Measurements from ENCODE around the gene PXMP2.
A peak's percentile ranks its signal among the peaks of the same experiment; 100 is the strongest.

Gene PXMP2

DNA sequence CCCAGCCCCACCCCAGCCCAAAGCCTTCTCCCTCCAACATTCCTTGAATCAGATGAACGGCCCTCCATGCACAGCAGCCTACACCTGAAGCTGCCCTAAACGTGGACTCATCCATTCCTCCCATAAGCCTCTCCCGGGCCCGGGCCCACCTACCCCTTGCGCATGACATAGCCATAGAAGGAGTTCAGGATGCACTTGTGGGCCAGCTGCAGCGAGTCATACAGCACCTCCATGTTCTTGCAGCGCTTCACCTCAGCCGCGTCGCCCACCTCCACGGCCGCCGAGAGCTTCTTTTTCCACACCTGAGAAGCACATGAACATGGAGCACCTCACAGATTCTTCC, 22.3 kb upstream of the PXMP2 start:
- Histone ChIP-seq H2AFZ (ENCODE audit: low read depth, low read length) (no peak overlapping the region), H3K36me3 (ENCODE audit: insufficient read depth, low read length) (peaks cover 95% of the 10 kb centered on the region)

DNA sequence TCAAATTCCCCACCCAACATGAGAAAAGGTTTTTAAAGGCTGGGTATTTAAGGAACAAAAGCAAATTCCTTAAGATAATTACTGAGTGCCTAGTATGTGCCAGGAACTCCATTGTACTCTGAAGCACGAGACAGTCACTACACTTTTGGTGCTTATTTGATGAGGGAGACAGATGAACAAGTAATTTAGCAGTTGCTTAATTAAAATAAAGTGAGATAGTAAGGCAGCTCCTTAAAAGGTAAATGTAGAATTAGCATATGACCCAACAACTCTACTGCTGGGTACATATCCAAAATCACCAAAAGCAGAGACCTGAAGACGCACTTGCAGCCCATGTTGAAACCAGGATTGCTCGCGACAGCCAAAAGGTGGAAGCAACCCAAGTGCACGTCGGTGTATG, 21.6 kb upstream of the PXMP2 start:
- no peaks in the 10 kb centered on the region for H3K9me3 ChIP-seq (ENCODE audit: low read length)
- peaks cover 89% of the 10 kb centered on the region for H3K36me3 ChIP-seq (ENCODE audit: insufficient read depth, low read length)
- no peaks in the 10 kb centered on the region for H3K4me1 ChIP-seq (ENCODE audit: insufficient read depth, low read length)
- H2AFZ ChIP-seq (ENCODE audit: low read depth, low read length): no peak overlapping the region
- no peaks in the 10 kb centered on the region for H3K27me3 ChIP-seq (ENCODE audit: insufficient read depth, low read length)
- H3K4me3 ChIP-seq (ENCODE audit: low read length): no peak overlapping the region

More for the DNA sequence above, 22.3 kb upstream of the PXMP2 start:
- H3K27me3 ChIP-seq (ENCODE audit: insufficient read depth, low read length): no peaks in the 10 kb centered on the region
- no peaks in the 10 kb centered on the region for H3K4me1 ChIP-seq (ENCODE audit: insufficient read depth, low read length)
- H3K9me3 ChIP-seq (ENCODE audit: low read length): no peaks in the 10 kb centered on the region
- H3K4me3 ChIP-seq (ENCODE audit: low read length): no peak overlapping the region

DNA sequence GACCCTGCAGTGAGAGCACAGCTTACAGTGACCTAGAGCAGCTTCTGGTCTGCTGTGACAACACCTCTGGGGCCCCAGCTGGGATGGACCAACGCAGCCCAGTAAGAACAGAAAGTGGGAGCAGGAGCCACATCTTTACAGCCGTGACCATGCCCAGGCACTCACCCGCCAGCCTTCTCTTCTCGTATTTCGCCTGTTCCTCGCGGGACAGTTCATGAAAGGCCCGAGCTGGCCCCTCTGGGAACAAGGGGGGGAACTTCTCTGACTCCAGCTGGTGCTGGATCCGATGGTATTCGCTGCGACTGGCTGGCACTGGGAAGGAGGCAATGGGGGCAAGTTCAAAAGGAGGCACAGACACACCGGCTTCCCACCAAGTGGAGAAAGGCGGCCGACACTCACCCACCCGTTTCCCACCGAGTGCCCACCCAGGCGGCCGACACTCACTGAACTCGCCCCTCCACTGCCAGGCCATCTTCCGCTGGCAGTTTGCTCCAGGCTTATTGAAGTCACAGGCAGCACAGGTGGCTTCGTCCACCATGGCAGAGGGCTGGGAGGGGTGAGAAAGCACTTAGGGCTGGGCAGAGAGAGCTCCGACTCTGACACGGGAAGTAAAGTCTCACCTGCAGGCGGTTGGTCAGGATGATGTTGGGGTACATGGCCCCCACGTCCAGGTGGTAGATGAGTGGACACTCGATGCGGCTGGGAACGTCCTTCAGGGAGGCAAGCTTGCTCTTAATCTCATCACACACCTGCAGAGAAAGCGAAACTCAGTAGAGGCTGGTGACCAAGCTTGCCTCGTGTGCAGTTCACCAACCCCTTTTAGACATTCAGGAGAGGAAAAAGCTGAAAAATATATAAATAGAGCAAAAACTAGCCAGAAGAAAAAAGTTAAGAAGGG, 18.9 kb upstream of the PXMP2 start:
- Histone ChIP-seq H3K4me3 (ENCODE audit: low read length) (no peak overlapping the region), H3K27me3 (ENCODE audit: insufficient read depth, low read length) (no peaks in the 10 kb centered on the region), H3K9me3 (ENCODE audit: low read length) (no peaks in the 10 kb centered on the region), H3K4me1 (ENCODE audit: insufficient read depth, low read length) (no peaks in the 10 kb centered on the region), H3K36me3 (ENCODE audit: insufficient read depth, low read length) (peaks cover 86% of the 10 kb centered on the region), H2AFZ (ENCODE audit: low read depth, low read length) (no peak overlapping the region)

DNA sequence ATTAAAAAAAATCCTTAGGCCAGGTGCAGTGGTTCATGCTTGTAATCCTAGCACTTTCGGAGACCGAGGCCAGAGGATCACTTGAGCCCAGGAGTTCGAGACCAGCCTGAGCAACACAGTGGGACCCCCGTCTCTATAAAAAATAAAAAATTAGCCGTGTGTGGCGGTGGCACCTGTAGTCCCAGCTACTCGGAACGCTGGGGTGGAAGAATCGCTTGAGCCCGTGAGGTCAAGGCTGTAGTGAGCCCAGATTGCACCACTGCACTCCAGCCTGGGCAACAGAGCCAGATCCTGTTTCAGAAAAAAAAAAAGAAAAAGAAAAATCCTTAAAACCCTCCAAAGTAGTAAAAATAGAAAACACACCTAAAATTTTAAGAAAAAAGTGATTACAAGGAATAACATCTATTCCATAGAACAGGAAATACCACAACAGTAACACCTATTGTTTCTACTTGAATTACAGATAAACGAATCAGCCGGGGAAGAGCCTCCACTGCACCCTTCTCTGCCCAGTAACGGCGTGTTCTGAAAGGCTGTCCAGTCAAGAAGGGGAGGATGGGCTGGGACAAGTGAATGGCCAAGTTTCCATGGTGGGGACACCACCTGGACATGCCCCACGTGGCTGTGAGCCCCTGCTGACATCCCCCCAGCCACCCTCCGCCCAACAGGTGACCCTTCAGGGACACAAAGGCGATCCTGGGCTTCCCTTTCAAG, 18.1 kb upstream of the PXMP2 start:
- Histone ChIP-seq H3K36me3 (ENCODE audit: insufficient read depth, low read length) (peaks cover 82% of the 10 kb centered on the region), H3K4me1 (ENCODE audit: insufficient read depth, low read length) (no peaks in the 10 kb centered on the region), H3K4me3 (ENCODE audit: low read length) (no peak overlapping the region), H2AFZ (ENCODE audit: low read depth, low read length) (no peak overlapping the region), H3K9me3 (ENCODE audit: low read length) (no peaks in the 10 kb centered on the region), H3K27me3 (ENCODE audit: insufficient read depth, low read length) (no peaks in the 10 kb centered on the region)

DNA sequence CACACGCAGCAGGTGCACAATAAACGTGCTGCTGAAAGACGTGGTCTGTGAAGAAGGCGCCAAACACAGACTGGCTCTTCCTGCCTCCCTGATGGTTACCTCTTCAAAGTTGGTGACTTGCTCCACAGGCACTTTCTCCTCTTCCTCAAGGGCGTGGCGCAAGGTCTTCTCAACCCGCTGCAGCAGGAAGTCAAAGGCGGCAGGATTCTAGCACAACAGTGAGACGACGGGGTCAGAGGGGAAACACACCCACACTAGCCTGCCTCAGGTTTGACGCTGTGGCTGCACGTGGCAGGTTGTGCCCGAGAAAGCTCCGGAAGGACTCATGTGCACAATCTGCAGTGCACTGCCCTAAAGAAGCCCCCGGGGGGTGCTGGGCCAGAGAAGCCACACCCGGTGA, 15.3 kb upstream of the PXMP2 start:
- Histone ChIP-seq H3K9me3 (ENCODE audit: low read length) (no peaks in the 10 kb centered on the region), H3K36me3 (ENCODE audit: insufficient read depth, low read length) (peaks cover 80% of the 10 kb centered on the region), H3K27me3 (ENCODE audit: insufficient read depth, low read length) (no peaks in the 10 kb centered on the region), H3K4me3 (ENCODE audit: low read length) (no peak overlapping the region), H2AFZ (ENCODE audit: low read depth, low read length) (no peak overlapping the region), H3K4me1 (ENCODE audit: insufficient read depth, low read length) (no peaks in the 10 kb centered on the region)

DNA sequence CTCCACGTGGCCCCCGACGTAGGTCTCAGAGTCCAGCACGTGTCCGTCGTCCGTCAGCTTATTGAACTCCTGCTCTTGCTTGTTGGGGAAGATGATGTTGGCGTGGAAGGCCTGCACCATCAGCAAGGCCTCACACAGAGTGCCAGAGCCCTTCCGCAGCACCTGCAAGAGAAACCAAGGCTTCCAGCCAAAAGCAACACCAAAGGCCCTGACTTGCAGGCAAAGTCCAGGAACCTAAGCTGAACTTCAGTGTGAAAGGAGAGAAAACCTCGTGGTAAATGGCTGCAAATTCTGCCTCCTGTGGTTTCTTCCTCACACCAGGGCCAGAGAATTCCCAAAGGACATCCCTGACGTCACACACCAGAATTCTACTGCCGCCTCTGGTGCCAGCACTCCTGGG, 14.7 kb upstream of the PXMP2 start:
- H3K9me3 ChIP-seq (ENCODE audit: low read length): no peaks in the 10 kb centered on the region
- no peaks in the 10 kb centered on the region for H3K27me3 ChIP-seq (ENCODE audit: insufficient read depth, low read length)
- no peak overlapping the region for H2AFZ ChIP-seq (ENCODE audit: low read depth, low read length)
- H3K4me3 ChIP-seq (ENCODE audit: low read length): no peak overlapping the region
- peaks cover 80% of the 10 kb centered on the region for H3K36me3 ChIP-seq (ENCODE audit: insufficient read depth, low read length)
- no peaks in the 10 kb centered on the region for H3K4me1 ChIP-seq (ENCODE audit: insufficient read depth, low read length)

DNA sequence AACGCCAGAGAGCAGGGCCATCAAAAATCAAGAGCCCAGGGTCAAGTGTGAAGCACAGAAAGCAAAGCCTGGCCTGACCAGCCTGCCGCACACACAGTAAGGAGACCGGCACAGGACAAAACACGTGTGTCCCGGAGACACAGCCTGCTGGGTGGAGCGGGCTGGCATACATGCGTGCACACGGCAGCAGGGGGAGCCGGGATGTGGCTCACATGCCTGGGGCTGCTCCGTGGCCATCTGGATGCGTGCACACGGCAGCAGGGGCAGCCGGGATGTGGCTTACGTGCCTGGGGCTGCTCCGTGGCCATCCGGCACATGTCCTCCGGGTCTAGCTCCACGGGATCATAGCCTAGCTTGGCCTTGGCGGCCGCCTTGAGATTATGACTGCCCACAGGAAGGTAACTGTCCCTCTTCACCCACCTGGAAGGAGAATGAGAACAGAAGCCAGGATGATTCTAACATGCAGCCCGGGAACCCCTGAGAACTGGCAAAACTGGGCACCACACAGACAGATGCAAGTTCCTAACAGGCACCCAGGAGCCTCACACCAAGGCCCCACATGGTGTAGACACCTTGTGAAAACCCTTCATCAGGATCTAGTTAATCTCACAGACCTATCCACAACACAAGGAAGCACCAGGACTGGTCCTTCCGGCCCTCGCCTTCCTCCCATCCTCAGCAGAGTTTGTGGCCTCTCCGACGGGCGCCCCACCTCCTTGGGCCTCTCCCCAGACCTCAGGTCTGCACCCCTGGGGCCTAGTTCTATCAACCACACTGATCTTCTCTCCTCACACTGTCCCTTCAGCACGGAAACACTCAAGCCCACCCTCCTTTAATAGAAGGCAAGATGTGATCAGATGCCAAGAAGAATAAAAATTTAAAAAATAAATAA, 13.9 kb upstream of the PXMP2 start:
- H3K4me3 ChIP-seq (ENCODE audit: low read length): no peak overlapping the region
- no peaks in the 10 kb centered on the region for H3K9me3 ChIP-seq (ENCODE audit: low read length)
- H3K4me1 ChIP-seq (ENCODE audit: insufficient read depth, low read length): no peaks in the 10 kb centered on the region
- H3K27me3 ChIP-seq (ENCODE audit: insufficient read depth, low read length): no peaks in the 10 kb centered on the region
- H3K36me3 ChIP-seq (ENCODE audit: insufficient read depth, low read length): peaks cover 76% of the 10 kb centered on the region
- no peak overlapping the region for H2AFZ ChIP-seq (ENCODE audit: low read depth, low read length)

DNA sequence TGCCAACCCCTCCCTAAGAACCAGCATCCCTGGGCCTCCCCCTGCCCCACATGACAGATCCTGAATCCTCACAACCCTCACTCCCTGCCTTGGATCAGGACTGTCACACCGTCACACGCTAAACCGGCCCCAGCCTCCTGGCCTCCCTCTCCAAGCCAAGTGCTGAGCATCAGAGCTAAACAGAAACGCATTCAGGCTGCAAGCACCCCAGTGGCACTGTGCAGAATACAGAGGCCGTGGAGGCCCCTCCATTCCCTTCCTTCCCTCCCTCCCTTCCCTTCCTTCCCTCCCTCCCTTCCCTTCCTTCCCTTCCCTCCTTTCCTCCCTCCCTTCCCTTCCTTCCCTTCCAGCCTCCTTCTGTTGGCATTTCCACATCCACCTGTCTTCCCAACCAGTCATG, 12.8 kb upstream of the PXMP2 start:
- H2AFZ ChIP-seq (ENCODE audit: low read depth, low read length): no peak overlapping the region
- H3K9me3 ChIP-seq (ENCODE audit: low read length): no peaks in the 10 kb centered on the region
- no peaks in the 10 kb centered on the region for H3K27me3 ChIP-seq (ENCODE audit: insufficient read depth, low read length)
- H3K36me3 ChIP-seq (ENCODE audit: insufficient read depth, low read length): peaks cover 77% of the 10 kb centered on the region
- no peaks in the 10 kb centered on the region for H3K4me1 ChIP-seq (ENCODE audit: insufficient read depth, low read length)
- no peak overlapping the region for H3K4me3 ChIP-seq (ENCODE audit: low read length)

DNA sequence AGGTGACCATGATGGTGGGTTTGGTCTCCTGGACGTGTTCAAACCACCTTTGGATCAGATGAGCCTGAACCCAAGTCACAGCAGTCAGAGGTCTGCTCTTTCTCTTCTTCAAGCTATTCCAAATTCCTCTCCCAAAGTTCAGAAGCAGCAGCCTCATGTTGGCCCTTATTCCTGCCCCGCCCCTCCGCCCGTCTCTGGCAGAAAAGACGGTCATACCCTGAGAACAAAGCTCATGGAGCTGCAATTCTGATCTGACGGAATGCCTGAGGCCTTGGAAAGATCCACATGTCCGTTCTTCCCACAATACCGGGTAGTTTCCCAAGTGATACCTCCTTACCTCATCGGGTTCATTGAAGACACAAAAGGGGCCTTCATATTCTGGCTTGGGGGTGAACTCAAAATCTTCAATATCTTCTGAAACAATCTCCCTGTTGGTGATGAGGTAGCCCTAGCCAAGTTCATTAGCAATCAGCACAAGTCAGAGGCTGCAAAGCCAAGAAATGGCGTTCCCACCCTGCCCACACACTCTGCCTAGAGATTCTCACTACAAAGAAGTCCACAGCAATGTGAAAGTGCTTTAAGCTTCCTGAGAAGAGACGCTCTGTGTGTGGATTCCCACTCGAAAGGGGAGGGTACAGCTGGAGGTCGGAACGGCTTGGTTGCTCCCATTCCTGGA, 11.5 kb upstream of the PXMP2 start:
- Histone ChIP-seq H3K4me1 (ENCODE audit: insufficient read depth, low read length) (no peaks in the 10 kb centered on the region), H3K36me3 (ENCODE audit: insufficient read depth, low read length) (peaks cover 87% of the 10 kb centered on the region), H2AFZ (ENCODE audit: low read depth, low read length) (no peak overlapping the region), H3K27me3 (ENCODE audit: insufficient read depth, low read length) (no peaks in the 10 kb centered on the region), H3K9me3 (ENCODE audit: low read length) (no peaks in the 10 kb centered on the region), H3K4me3 (ENCODE audit: low read length) (no peak overlapping the region)

DNA sequence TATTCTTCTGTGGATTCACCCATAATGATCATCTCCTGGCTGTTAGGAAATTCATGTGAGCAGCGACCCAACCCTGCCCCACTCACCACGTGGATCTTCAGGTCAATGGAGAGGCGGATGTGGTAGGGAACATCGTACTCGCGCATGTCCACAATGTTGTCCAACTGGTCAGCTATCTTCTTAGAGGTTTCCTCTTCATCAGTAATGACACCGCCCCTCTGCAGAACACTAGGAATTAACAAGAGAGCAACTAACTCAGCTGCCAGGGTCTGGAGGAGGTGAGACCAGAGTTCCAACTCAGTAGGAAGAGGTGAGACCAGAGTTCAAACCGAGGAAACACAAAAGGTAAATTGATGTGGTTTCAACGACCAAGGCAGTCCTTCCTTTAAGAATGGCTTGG, 9.9 kb upstream of the PXMP2 start:
- Histone ChIP-seq H3K4me3 (ENCODE audit: low read length) (no peak overlapping the region), H3K36me3 (ENCODE audit: insufficient read depth, low read length) (peaks cover 74% of the 10 kb centered on the region), H3K9me3 (ENCODE audit: low read length) (peaks cover under 1% of the 10 kb centered on the region), H2AFZ (ENCODE audit: low read depth, low read length) (no peak overlapping the region), H3K4me1 (ENCODE audit: insufficient read depth, low read length) (no peaks in the 10 kb centered on the region), H3K27me3 (ENCODE audit: insufficient read depth, low read length) (no peaks in the 10 kb centered on the region)

DNA sequence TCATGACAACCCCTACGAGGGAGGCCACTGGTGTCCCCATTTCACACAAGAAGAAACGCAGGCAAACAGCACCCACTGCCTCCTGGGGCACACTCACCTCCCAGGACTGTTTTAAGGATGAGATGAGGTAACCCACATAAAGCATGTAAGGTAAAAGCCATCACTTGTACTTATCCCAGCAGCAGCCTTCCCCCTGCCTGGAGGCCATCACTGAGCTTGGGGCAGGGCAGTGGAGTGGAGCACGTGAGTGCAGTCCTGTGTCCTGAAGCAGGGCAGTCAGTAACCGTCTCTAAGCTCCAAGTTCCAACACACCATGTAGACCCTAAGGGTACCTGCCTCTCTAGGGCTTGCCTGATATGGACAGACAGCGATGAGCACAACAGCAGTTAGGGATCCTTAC, 2.0 kb upstream of the PXMP2 start:
- peak overlapping the region; percentile 4 for H3K4me3 ChIP-seq (ENCODE audit: low read length)

DNA sequence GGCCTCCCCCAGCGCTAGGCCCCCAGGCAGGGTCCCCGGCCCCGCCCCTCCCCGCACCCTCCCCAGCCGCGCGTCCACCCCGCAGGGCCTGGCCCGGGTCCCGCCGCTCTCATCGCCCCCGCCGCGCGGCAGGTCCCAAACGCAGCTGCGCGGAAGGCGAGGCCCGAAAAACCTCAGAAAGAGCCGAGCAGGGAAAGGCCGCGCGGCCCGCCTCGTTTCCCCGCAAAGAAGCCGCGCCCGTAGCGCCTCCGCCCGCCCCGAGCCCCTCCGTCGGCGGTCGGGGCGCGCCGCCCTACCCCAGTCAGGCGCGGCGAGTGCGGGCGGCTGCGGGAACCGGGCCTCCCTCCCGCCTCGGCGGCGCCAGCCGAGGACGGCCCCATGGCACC, 569 bp upstream of the PXMP2 start:
- Histone ChIP-seq H3K9me3 (ENCODE audit: low read length) (peaks cover 8% of the 10 kb centered on the region), H2AFZ (ENCODE audit: low read depth, low read length) (peak overlapping the region; percentile 75), H3K27me3 (ENCODE audit: insufficient read depth, low read length) (no peaks in the 10 kb centered on the region), H3K36me3 (ENCODE audit: insufficient read depth, low read length) (peaks cover 16% of the 10 kb centered on the region), H3K4me1 (ENCODE audit: insufficient read depth, low read length) (peaks cover 11% of the 10 kb centered on the region), H3K4me3 (ENCODE audit: low read length) (peak overlapping the region; percentile 88)

More for the DNA sequence above, 2.0 kb upstream of the PXMP2 start:
- Histone ChIP-seq H3K27me3 (ENCODE audit: insufficient read depth, low read length) (no peaks in the 10 kb centered on the region), H2AFZ (ENCODE audit: low read depth, low read length) (no peak overlapping the region), H3K9me3 (ENCODE audit: low read length) (peaks cover 8% of the 10 kb centered on the region), H3K36me3 (ENCODE audit: insufficient read depth, low read length) (peaks cover 18% of the 10 kb centered on the region), H3K4me1 (ENCODE audit: insufficient read depth, low read length) (peaks cover 11% of the 10 kb centered on the region)
